GM12878 (cell line): ENCODE measurements around the gene GVQW3. TPM values are rescaled to one million over a fixed set of nuclear protein-coding genes. Genes with fewer than 3 reads are reported as not detected.

Source experiments
- BRCA1 ChIP-seq: IDR thresholded peaks from 2 replicates; pipeline ENCODE4 v1.6.1; 2011; ENCODE audit warnings: low read depth, low read length, improper control_type of control experiment
- EP300 ChIP-seq, 2 experiments: fragments of 150-350 bp in 1 of 2; IDR thresholded peaks; 2 replicates each; pipeline ENCODE4 v1.6.1; 2011 to 2012; ENCODE audit warnings: low read depth in 2 of 2, low read length in 2 of 2, borderline replicate concordance in 1 of 2, improper control_type of control experiment in 1 of 2, inconsistent platforms in 1 of 2; ENCODE audit not compliant: control insufficient read depth in 1 of 2
- ETV6 ChIP-seq, 2 experiments: fragments of 450-650 bp in 1 of 2; IDR thresholded peaks in 1 of 2; conservative IDR thresholded peaks in 1 of 2; 2 replicates each; pipeline ENCODE4 v1.6.1; 2014; ENCODE audit warnings: antibody characterized with exemption in 1 of 2, borderline replicate concordance in 1 of 2, low read depth in 1 of 2, mild to moderate bottlenecking in 1 of 2, moderate library complexity in 1 of 2
- IRF4 ChIP-seq: IDR thresholded peaks from 2 replicates; pipeline ENCODE4 v1.6.1; 2011; ENCODE audit warnings: low read depth, low read length
- KAT2A ChIP-seq: conservative IDR thresholded peaks from 2 replicates; pipeline ENCODE4 v1.6.1; 2011; ENCODE audit warnings: low read depth, low read length; ENCODE audit not compliant: control insufficient read depth
- KDM1A ChIP-seq: fragments of 200-600 bp; sonication (generic); IDR thresholded peaks from 2 replicates; pipeline ENCODE4 v1.6.1; 2016; ENCODE audit warnings: borderline replicate concordance
- LARP7 ChIP-seq: fragments of 450-650 bp; IDR thresholded peaks from 2 replicates; pipeline ENCODE4 v1.6.1; 2017; ENCODE audit warnings: mild to moderate bottlenecking
- MXI1 ChIP-seq: fragments of 150-350 bp; IDR thresholded peaks from 2 replicates; pipeline ENCODE4 v1.6.1; 2011; ENCODE audit warnings: low read depth, mild to moderate bottlenecking, inconsistent platforms, low read length, improper control_type of control experiment
- NBN ChIP-seq: fragments of 450-650 bp; IDR thresholded peaks from 2 replicates; pipeline ENCODE4 v1.6.1; 2016
- NKRF ChIP-seq: fragments of 450-650 bp; conservative IDR thresholded peaks from 2 replicates; pipeline ENCODE4 v1.6.1; 2017; ENCODE audit warnings: mild to moderate bottlenecking, moderate library complexity
- PML ChIP-seq: IDR thresholded peaks from 2 replicates; pipeline ENCODE4 v1.6.1; 2012; ENCODE audit warnings: low read length, inconsistent platforms
- POLR2AphosphoS2 ChIP-seq: IDR thresholded peaks from 2 replicates; pipeline ENCODE4 v1.6.1; 2011; ENCODE audit warnings: low read depth, mild to moderate bottlenecking, low read length, improper control_type of control experiment, moderate library complexity
- POU2F2 ChIP-seq: IDR thresholded peaks from 3 replicates; pipeline ENCODE4 v1.6.1; 2011; ENCODE audit warnings: low read depth, mild to moderate bottlenecking, low read length, borderline replicate concordance
- RB1 ChIP-seq: fragments of 450-650 bp; formaldehyde crosslinking; IDR thresholded peaks from 2 replicates; pipeline ENCODE4 v1.6.1; 2017; ENCODE audit warnings: mild to moderate bottlenecking, borderline replicate concordance
- SMAD1 ChIP-seq: fragments of 450-650 bp; IDR thresholded peaks from 2 replicates; pipeline ENCODE4 v1.6.1; 2018; ENCODE audit warnings: mild to moderate bottlenecking, low read depth; ENCODE audit not compliant: partially characterized antibody
- SREBF2 ChIP-seq: IDR thresholded peaks from 2 replicates; pipeline ENCODE4 v1.6.1; 2012; ENCODE audit warnings: mild to moderate bottlenecking, low read length
- ZBTB4 ChIP-seq: fragments of 450-650 bp; formaldehyde crosslinking; IDR thresholded peaks from 2 replicates; pipeline ENCODE4 v1.4.0; 2022; ENCODE audit warnings: mild to moderate bottlenecking, moderate library complexity
- ZNF24 ChIP-seq: fragments of 450-650 bp; IDR thresholded peaks from 2 replicates; pipeline ENCODE4 v1.6.1; 2017; ENCODE audit warnings: antibody characterized with exemption, mild to moderate bottlenecking
- polyA plus RNA-seq, 11 experiments: library from polyadenylated mRNA; depleted of rRNA in 4 of 11; unstranded in 6 of 11; stranded (reverse) in 5 of 11; fragments of >200 nt; fragmentation: Nextera tagmentation in 4 of 11; fragmentation: Illumina TruSeq in 1 of 11; extraction: Ambion mirVana in 4 of 11; extraction: Trizol in 1 of 11; gene quantifications; 1 replicate in 1 of 11; 2 replicates in 10 of 11; pipeline versions ENCODE4 v1.2.1 to v1.2.3, GENCODE V29; 2011 to 2016; ENCODE audit warnings: inconsistent platforms in 2 of 11, missing spikeins in 2 of 11, low read depth in 1 of 11
- total RNA-seq, 4 experiments: library from RNA; depleted of rRNA in 3 of 4; stranded (reverse); fragments of >200 nt in 3 of 4; fragmentation: Illumina TruSeq in 1 of 4; extraction: Trizol in 1 of 4; gene quantifications; 2 replicates each; pipeline versions ENCODE4 v1.2.1 to v1.2.3, GENCODE V29; 2013 to 2021
- TF ChIP-seq, protein P1 (sequence below): fragments of 450-650 bp; IDR thresholded peaks from 2 replicates; pipeline ENCODE4 v1.6.1; 2018; ENCODE audit warnings: borderline replicate concordance, mild to moderate bottlenecking; ENCODE audit not compliant: partially characterized antibody
- TF ChIP-seq, protein P2 (sequence below): fragments of 150-350 bp; IDR thresholded peaks from 2 replicates; pipeline ENCODE4 v1.6.1; 2014; ENCODE audit warnings: mild to moderate bottlenecking, low read depth, low read length

GVQW3 gene
- total and polyA plus RNA-seq, 10 of the 15 experiments (the other 5 are each of a cell fraction or from before 2014, with no cell fraction given) = 0.13 to 3.3 (median 1.7) TPM

GRCh38 chr11:76380159-76380976 is 755 bp upstream of the GVQW3 start (continued):
- TF ChIP-seq SMAD1 = no peak
- peak; percentile 66; the same call in 1 of the 2 replicates for TF ChIP-seq LARP7
- TF ChIP-seq ETV6 (conservative IDR thresholded peaks at IDR 0.05 in 1 of 2, IDR thresholded peaks at IDR 0.05 in 1 of 2; ENCODE audit: borderline replicate concordance in 1 of 2, low read depth in 1 of 2) = no peak
- TF ChIP-seq IRF4 = no peak
- peak; percentile 74; the same call in 1 of the 2 replicates for TF ChIP-seq NKRF
- no peak for TF ChIP-seq MXI1
- no peak for TF ChIP-seq ZBTB4 (CRISPR knock-in tag)
- TF ChIP-seq KDM1A = no peak
- TF ChIP-seq PML = no peak
- no peak for TF ChIP-seq EP300 (IDR thresholded peaks at IDR 0.05; ENCODE audit: borderline replicate concordance in 1 of 2, control insufficient read depth in 1 of 2, low read depth in 2 of 2, low read length in 2 of 2)
- TF ChIP-seq POLR2AphosphoS2 = no peak
- TF ChIP-seq KAT2A = no peak
- TF ChIP-seq RB1 = 0 out of 2 replicates have a peak, but pooled peaks have one; percentile 9
- TF ChIP-seq, protein P1, sequence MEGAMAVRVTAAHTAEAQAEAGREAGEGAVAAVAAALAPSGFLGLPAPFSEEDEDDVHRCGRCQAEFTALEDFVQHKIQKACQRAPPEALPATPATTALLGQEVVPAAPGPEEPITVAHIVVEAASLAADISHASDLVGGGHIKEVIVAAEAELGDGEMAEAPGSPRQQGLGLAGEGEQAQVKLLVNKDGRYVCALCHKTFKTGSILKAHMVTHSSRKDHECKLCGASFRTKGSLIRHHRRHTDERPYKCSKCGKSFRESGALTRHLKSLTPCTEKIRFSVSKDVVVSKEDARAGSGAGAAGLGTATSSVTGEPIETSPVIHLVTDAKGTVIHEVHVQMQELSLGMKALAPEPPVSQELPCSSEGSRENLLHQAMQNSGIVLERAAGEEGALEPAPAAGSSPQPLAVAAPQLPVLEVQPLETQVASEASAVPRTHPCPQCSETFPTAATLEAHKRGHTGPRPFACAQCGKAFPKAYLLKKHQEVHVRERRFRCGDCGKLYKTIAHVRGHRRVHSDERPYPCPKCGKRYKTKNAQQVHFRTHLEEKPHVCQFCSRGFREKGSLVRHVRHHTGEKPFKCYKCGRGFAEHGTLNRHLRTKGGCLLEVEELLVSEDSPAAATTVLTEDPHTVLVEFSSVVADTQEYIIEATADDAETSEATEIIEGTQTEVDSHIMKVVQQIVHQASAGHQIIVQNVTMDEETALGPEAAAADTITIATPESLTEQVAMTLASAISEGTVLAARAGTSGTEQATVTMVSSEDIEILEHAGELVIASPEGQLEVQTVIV = no peak
- 0 out of 2 replicates have a peak, but pooled peaks have one; percentile 42 for TF ChIP-seq ZNF24
- no peak for TF ChIP-seq BRCA1
- TF ChIP-seq SREBF2 = no peak
- TF ChIP-seq POU2F2 = no peak
- no peak for TF ChIP-seq NBN
- TF ChIP-seq, protein P2, sequence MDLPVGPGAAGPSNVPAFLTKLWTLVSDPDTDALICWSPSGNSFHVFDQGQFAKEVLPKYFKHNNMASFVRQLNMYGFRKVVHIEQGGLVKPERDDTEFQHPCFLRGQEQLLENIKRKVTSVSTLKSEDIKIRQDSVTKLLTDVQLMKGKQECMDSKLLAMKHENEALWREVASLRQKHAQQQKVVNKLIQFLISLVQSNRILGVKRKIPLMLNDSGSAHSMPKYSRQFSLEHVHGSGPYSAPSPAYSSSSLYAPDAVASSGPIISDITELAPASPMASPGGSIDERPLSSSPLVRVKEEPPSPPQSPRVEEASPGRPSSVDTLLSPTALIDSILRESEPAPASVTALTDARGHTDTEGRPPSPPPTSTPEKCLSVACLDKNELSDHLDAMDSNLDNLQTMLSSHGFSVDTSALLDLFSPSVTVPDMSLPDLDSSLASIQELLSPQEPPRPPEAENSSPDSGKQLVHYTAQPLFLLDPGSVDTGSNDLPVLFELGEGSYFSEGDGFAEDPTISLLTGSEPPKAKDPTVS = no peak
